OCI-LY1 (cell line): ENCODE data around the gene YWHAH.
A peak's percentile ranks its signal among the peaks of the same experiment; 100 is the strongest.

Experiments
- CTCF ChIP-seq: fragments of 200-600 bp; sonication (generic), shearing (Covaris generic); IDR thresholded peaks from 2 replicates; pipeline ENCODE4 v1.5.1; 2017; ENCODE audit warnings: mild to moderate bottlenecking, antibody characterized with exemption, low read length, moderate library complexity, mixed read lengths
- EZH2 ChIP-seq: fragments of 200-600 bp; sonication (generic), shearing (Covaris generic); IDR thresholded peaks from 2 replicates; pipeline ENCODE4 v1.8.0; 2017; ENCODE audit warnings: borderline replicate concordance, mixed run types, mild to moderate bottlenecking, antibody characterized with exemption, low read length, moderate library complexity, mixed read lengths

DNA sequence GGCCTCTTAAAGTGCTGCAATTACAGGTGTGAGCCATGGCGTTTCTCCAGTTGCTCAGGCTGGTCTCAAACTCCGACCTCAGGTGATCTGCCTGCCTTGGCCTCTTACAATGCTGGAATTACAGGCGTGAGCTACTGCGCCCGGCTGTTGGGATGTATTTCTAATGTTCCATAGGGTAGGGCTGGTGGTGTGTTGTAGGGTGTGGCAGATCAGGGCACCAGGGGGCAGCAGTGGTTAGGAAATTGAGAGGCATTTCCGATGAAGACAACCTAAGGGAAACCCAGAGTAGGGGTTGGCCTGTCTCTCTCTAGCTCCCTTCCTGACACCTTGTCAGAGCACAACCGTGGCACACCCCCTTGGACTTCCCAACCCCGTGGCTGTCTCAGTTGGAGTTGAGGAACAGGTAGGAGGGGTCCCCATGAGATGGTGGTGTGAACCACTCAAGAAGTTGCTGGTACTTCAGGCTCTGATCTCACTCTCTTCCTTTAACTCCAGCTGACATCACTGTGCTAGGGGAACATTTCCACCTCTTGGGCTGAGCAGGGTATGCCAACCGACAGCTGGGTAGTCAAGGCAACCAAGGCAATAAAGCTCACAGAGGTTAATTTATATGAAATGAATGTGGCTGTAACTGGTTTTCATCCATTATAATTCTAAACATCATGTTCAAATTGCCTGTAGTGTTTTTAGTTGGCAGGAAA lies 33.0 kb downstream of the YWHAH start:
- TF ChIP-seq CTCF (peak; percentile 87), EZH2 (no peak)
